Activated gamma-delta T cell treated with anti-CD3 and anti-CD28 coated beads, Interleukin-2, amount 50 U/mL, for 16 hours (primary cell): Measurements from ENCODE around the gene M1AP.

Source experiments
- DNase-seq: peaks from one replicate; pipeline ENCODE4 v3.0.0-alpha.2; 2020; ENCODE audit warnings: low read depth

M1AP gene

DNA sequence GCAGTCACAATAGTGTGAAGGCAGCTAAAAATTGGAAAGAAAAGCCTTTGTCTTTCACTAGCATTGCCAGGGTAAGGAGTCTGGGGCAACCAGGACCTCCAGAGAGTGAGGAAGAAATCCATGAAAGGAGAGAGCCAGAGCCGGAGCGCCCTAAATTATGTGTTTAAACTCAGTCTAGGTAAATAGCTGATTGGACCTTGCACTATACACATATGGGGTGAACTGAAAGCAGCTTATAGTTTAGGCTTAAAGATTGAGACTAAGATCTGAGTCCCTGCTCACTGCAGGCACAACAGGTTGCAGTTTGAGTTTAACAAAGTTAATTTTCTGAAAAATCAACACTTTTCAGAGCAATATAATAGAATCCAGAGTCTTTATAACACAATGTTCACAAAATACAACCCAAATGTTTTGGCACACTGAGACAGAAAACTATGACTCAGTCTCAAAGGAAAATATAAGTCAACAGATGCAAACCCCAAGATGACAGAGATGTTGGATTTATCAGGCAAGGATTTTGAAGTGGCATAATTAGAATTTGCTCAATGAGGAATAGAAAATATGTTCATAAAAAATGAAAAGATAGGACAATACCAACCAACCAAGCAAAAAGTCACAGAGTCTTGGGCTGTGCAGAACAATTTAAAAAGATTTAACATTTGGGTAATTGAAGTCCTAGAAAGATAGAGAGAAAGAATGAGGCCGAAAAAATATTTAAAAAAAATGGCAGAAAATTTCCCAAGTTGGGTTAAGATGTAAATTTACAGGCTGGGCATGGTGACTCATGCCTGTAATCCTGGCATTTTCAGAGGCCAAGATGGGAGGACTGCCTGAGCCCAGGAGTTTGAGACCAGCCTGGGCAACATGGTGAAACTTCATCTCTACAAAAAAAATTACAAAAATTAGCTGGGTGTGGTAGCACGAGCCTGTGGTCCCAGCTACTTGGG, 54.0 kb downstream of the M1AP start:
- no peak for DNase-seq

DNA sequence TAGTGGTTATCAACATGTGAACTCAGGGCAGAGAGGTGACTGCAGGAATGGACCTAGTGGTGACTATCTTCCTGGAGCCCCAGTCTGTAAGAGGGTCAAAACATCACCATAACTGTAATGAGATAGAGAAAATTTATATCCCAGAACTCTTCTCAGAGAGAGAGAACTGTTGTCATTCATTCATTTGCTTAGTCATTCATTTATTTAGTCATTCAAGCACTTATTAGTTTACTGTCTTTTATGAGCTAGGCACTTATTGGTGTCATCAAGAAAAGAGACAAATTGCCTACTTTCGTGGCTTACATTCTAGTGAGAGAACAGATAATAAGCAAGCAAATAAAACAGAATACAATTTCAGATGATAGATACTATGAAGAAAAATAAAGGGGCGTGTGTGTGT, 59.5 kb downstream of the M1AP start:
- no peak for DNase-seq

DNA sequence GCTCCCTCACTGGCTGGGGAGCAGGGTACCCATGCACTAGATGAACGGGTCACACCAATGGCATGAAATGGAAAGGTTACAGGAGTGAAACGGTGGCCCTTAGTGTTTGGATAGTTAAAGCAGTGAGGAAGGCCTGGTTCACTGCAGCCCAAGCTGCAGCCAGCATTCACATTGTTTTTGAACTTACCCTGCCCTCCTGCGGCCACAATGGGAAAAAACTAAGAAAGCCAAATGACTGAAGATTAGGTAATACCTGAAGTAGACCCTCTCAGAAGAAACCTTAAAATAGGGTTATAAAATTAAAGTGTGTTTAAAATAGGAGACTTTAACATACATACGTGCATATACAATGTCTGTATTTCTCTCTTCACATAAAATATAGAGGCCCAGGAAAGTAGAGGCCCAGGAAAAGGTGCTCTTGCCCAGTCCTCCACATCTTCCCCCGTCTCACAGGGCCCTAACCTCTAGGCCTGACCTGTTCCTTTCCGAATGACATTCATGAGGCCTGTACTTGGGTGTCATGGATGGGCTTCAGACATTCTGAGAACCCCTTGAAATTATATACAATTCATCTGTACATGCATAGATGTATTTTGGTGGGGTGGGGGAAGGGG, 60.4 kb downstream of the M1AP start:
- peak; percentile 24 for DNase-seq

DNA sequence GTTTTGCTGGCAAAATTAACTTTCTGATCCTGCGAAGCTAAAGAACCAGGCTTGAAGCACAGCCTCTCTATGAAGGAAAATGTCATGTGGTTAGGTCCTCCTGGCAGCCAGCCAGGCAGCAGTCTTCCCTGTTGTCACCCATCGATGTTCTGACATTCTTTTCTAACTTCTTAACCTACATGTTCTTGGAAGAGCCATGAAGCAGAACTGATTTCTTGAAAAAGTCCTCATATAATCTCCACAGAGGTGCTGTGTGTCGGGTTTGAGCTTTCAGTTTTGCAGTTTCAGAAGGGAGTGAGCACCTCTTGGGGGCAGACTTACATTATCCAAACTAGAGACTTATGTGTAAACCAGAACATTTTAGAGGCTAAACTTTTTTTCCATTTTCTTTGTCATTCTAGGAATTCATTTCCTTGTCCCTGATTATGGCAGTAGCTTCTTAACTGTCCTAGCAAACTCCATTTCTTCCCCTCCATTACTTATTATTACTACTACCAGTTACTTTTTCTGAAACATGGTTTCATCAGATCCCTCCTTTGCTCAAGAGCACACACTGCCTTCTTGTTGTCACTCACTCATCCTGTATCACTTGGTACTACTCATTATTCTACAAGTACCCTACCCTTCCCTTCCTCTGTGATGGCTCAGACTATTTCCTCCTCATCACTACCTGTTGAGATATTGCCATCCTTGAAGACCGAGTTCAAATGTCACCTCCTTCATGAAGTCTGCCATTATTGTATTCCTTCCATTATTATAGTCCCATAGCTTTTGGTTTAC, 62.5 kb downstream of the M1AP start:
- no peak for DNase-seq

DNA sequence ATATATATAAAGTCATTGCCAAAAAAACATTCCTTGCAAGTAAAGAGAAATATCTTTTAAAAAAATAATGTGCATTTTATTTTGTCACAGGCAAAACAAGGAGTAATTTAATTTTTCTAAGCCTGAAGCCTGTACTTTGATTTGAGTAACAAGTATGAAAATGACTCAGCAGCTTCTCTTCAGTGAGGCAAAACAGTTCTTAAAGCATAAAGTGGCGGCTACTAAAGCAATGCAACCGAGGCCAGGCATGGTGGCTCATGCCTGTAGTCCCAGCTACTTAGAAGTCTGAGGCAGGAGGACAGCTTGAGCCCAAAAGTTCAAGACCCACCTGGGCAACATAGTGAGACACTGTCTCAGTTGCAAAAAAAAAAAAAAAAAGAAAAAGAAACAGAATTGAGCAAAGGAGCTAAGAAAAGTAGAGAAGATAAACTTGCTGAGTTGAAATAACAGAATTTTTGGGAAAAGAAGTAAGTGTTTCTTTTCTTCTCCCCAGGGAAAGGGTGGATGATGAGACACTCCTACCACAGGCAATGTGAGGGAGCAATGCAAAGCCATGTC, 64.0 kb downstream of the M1AP start:
- no peak for DNase-seq

DNA sequence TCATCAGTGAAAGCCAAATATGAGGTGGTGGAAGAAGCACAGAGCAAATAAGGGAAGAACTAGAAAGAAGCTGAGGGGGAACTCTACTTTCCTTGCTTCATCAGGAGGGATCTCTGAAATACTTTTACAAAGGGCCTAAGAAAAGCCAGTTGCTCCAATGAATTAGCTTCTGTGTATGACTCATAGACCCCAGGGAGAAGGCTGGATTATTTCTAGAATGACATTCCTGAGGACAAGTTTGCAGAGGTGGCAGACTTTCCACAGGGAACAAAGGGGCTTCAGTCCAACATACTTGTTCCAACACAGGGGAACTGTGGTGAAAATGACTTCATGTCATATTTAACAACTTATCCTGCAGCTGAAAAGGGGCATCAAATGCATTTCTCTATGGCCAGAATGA, 64.6 kb downstream of the M1AP start:
- DNase-seq: no peak

DNA sequence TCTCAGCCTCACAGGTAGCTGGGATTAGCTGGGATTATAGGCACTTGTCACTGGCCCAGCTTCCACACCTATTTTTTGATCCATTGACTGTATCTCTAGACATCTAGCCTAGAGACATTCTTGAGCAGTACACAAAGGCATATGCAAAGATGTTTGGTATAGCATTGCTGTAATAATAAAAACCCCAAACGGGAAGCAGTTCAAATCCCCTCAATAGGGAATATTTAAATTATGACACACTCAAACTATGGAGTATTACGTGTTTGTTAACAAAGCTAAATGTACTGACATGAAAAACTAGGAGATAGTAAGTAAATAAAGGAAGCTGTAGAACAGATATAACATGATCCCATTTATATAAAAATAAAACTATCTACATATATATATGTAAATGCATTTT, 65.9 kb downstream of the M1AP start:
- no peak for DNase-seq

DNA sequence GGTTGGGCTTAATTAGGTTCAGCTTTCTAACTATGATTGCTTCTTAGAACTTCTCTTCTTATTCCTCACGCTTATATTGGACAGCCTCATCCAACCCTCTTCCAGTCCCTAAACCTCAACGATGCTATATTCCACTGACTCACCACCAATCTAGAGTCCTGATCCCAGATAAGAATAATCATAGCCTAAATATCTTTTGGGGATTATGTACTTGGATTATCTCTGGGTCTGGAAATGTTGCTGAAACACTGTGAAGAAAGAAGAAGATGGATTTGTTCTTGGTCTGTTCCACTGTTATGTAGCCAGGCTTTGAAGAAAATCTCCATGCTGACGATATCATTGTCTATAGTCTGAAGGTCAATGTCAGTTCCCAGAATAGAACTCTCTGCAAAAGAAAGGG, 66.7 kb downstream of the M1AP start:
- DNase-seq: no peak

DNA sequence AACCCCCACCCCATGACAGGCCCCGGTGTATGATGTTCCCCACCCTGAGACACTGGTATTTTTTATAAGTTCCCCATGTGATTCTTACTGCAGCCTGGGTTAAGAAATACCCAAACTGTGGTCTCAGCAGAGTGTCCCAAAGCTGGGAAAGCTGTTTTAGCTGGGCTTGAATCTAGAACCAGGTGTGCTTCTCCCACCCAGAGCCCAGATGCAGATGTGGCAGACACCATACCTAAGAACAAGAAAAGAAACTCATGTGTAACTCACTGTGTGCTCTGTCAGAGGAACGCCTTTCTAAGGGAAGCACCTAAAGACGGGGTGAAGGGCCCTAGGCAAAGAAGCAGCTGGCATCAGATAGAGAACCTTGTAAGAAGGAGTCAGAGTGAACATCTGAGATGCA, 69.7 kb downstream of the M1AP start:
- DNase-seq: no peak

DNA sequence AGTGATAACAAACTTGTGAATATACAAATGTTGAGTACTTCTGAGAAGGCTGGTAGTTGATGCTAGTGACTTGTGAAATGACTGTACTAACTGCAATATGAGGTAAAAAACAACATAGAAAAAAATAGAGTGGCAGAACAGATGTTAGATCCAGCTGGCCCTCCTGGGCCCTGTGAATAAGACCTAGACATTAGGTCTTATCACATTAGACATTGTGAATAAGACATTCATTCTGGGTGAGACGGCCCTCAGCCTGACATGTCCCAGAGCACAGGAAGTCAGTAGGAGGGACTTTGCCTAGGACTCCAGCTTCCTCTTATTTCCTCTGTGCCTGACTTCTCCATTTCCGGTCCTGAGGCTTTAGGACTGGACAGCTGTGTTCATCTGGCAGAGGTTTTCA, 70.7 kb downstream of the M1AP start:
- DNase-seq: no peak

DNA sequence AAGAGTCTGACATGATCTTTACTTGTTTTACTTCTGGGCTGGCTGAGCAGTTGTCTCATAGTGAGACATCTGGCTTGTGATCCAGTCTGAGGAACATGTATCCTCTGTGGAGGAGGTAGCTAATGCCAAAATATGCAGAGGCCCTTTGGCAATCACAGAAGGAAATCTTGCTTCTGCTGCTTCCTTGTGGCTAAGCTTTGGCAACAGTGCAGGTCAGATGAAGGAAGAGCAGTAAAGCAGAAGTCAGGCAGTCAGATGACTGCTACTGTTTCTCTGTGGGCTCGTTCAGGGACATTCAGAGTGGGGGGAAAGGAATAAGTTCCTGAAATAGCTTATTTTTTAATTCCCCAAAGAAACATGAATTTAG, 71.3 kb downstream of the M1AP start:
- DNase-seq: no peak

DNA sequence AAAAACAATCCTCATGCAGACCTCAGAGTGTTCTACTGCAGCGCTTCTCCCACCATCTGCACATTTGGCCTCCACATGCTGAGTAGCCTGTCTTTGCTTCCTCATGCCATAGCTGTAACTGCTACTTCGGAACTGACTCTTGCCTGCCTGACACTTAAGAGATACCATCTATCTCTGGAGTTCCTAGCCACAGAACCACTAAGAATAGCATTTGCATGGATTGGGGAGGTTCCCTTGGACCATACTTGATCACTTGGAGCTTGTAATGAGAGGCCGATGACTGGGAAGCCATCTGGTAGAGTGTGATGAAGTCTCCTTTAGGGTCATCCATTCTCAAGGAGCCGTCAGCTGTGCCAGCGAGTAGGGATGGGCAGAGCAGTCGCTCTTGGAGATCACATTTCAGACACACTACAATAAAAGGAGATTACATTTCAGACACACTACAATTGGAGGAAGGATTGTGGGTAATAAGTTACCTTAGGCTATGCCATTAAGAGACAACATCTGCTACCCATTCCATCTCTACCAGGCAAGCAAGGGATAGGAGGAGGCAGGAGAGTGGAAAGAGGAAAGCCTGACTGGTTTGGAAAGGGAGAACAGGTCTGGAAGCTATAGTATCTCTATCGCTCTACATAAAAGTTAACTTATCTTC, 71.8 kb downstream of the M1AP start:
- no peak for DNase-seq

DNA sequence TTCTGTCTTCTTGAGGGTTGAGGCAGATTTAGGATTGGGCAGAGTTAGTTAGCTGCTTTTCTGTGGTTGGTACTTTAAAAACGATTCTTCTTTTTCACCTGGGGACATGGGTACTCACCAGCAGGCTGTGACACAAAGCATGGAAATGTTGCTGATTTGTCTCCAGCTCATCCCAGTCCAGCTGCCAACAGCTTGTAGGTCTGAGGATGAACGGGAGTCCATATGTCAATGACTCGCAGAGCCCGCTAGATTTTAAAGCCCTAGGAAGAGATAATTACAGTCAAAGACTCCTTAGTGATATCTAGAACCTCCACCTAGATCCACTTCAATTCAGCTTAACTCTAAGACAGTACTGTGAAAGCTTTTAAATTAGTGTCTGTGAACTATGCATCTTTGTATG, 72.8 kb downstream of the M1AP start:
- DNase-seq: no peak

DNA sequence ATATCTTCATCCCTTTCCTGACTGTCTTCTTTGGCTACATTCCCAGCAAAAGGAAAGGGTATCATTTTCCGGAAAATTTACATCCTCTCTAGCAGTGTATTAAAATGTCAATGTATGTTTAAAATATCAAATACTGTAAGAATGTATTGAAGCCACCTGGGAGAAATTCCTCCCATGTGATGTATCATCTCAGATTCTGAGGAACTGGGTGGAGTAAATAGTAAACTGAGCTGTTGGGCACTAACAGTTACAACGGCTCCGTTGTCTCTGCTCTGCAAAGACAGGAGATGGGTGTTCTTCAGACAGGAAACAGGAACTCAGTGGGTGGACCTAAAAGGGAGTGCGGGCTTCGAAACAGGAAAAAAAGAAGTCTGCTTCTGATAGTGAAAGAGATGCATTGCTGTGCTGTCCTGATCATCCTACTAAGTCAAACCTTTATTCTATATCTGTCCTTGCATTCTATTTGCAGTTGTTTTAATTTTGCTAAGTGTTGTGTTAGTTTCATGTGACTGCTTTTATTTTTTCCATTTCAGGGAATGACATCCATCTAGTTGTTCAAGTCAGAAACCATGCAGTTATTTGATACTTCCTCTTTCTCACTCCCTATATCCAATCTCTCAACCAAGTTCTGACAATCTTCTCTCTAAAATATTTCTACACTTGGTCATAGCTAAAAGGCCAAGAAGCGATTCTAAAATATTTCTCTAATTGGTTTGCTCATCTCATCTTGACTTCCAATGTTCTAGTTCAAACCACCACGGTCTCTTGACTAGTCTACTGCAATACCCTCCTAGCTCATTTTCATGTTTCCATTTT, 74.2 kb downstream of the M1AP start:
- DNase-seq: no peak

DNA sequence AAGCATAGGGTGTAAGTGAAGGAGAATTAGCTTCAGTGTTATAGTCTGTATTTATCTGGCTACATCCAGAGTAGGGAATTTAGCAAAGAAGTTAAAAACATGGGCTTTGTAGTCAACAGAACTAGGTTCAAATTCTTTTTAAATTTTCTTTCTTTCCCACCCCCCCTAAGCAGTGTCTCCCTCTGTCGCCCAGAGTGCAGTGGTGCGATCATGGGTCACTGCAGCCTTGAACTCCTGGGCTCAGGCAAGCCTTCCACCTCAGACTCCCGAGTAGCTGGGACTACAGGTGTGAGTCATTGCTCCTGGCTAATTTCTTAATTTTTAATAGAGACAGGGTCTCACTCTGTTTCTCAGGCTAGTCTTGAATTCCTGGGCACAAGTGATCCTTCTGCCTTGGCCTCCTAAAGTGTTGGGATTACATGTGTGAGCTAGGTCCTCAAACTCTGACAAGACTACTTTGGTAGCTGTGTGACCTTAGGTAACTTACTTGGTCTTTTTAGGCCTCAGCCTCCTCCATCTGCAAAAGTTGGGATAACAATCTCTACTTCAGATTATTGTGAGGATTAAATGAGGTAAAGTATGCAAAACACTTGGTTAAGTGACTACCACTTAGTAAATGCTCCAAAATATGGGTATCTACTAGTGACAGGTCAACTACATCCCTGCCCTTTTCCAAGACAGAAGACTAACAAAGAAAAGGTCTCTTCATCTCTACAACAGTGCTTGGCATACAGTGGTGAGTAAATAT, 75.8 kb downstream of the M1AP start:
- DNase-seq: no peak

DNA sequence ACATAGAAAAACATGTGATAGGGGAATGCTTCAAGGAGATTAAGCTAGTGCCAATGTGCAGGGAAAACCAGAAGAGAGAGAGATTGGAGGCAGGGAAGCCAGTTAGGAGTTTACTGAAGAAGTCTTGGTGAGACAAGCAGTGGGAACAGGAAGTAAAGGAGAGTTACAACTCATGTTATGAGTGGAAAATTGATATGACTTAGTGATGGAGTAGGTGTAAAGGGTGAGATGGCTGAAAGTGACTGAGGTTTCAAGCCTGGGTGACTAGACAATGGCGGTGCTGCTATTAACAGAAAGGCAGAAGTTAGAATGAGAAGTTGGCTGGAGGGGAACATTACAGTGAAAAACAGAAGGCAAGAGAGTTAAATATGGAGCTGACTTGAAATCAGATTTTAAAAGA, 77.1 kb downstream of the M1AP start:
- DNase-seq: no peak

DNA sequence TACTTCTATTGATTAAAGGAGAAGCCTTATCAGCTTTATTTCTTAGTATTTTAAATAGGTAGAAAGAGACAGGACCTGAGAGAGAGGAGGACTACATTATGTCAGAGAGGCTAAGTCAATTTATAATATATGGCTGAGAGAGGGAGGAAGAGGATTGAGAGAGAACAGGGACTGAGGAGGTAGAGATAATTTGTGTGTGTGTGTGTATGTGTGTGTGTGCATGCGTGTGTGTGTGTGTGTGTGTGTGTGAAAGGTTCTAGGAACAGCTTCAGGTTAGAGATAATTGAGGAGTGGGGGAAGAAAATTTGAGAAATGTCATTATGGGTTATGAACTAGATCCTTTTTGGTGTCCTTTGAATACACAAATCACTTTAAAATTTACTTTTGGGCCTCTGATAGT, 78.4 kb downstream of the M1AP start:
- DNase-seq: no peak

DNA sequence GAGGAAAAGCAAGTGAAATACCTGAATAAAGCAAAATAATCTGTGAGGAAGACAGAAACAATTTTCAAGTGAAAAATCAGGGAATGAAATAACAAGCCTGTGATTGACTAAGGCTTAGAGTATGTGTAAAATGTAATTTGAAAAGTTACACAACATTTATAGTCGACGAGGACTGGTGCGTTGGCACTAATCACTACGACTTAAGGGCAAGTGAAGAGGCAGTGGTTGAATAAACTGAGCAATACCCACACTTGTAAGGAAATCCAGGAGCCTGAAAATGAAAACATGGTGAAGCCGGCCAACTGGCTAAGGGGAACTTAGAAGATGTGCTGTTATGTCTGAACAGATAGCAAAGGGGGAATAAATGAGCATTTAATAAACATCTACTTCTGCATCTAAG, 80.2 kb downstream of the M1AP start:
- DNase-seq: no peak

DNA sequence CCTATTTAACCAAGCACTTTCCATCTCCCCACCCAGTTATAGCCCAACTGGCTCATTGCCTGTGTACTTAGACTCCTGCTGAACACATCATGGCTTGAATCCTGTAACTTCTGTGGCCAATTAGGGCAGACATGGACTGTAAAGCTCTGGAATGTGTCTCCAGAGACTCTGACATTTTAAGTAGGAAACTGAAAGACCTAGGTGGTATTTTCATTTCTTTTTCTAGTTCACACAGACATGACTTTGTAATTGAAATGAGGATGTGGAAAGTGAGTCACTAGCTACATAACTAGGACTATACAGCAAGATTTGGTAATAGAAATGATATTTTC, 81.4 kb downstream of the M1AP start:
- DNase-seq: no peak

DNA sequence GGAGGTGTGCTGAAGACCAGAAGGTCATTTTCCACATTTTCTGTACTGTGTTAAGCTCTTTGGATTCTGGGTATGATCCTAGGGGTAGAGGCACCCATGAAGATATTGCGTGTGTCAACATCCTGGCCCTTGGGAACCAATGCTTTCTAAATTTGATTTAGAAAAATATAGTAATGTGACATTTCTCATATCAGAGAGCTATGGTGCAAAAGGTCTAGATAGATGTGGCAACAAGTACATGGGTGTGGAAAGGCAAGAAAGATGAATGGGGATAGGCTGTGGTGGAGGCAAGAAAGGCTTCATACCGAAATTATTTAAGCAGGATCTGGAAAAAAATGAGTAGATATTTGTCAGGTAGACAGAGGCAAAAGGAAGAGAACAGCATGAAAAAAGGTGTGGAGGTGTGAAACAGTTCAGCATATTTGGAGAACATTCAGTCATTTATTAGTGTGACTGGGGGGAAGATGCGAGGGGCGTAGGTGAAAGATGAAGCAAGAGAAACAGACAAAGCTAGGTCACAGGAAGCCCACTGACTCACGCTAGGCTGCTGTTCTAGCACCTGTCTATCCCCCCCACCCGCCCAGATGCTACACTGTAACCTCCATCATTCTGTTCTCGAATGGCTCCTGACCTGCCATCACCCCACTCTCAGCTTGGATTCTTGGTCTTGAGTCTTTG, 81.9 kb downstream of the M1AP start:
- DNase-seq: no peak
